HCT116 (cell line): ENCODE data around the gene USP3. TPM values are rescaled to one million over a fixed set of nuclear protein-coding genes. Genes with fewer than 3 reads are reported as not detected.

ENCODE experiments used
- ATAC-seq: fragments of 200-7000 bp; cut with Tn5 transposase; 2 replicates; pipeline ENCODE4 v1.9.1; 2020; ENCODE audit warnings: mild to moderate bottlenecking, moderate library complexity
- BruUV-seq: library from RNA; stranded (reverse); fragments of 400-500 nt; replicated peaks from 2 replicates; lab custom pipeline; 2021; lab: Mats Ljungman, UMichigan
- CTCF ChIA-PET: fragments of 300-600 bp; sonication (Branson Sonifier 250); formaldehyde crosslinking; loops from one replicate; lab custom pipeline; 2021; ENCODE audit warnings: antibody characterized with exemption; lab: Charles Lee
- POLR2A ChIA-PET: fragments of 300-600, 350-600 bp; sonication (Branson Sonifier 250); formaldehyde crosslinking; loops from one replicate; lab custom pipeline; 2021; ENCODE audit warnings: antibody characterized with exemption; lab: Charles Lee
- RAD21 ChIA-PET, 2 experiments: fragments of 300-600 bp; sonication (Branson Sonifier 250); formaldehyde crosslinking; loops; one replicate each; lab custom pipeline; 2023; ENCODE audit warnings: low total read pairs in 2 of 2; ENCODE audit not compliant: uncharacterized antibody in 2 of 2, unreplicated experiment in 2 of 2, low non-redundant PET in 1 of 2; lab: Charles Lee
- DNase-seq: peaks from one replicate; pipeline ENCODE4 v3.0.0-alpha.2; 2010; ENCODE audit warnings: low read depth, low spot score
- H2AFZ ChIP-seq: fragments of 200-600 bp; shearing (Covaris generic), sonication (generic); 2 replicates; pipeline ENCODE4 v1.6.1; 2017; ENCODE audit warnings: low read depth, mixed run types, mixed read lengths, antibody characterized with exemption, low read length; ENCODE audit not compliant: poor library complexity, severe bottlenecking
- H3K27ac ChIP-seq: 2 replicates; pipeline ENCODE4 v1.5.1; 2012; ENCODE audit warnings: low read depth, low read length
- H3K27me3 ChIP-seq: fragments of 200-600 bp; sonication (generic); 2 replicates; pipeline ENCODE4 v1.6.1; 2016; ENCODE audit warnings: mixed run types, low read length, mixed read lengths; ENCODE audit not compliant: insufficient read depth
- H3K36me3 ChIP-seq, 2 experiments: fragments of 200-500 bp in 1 of 2; fragments of 200-600 bp in 1 of 2; sonication (Bioruptor generic) in 1 of 2; sonication (generic) in 1 of 2; 2 replicates each; pipeline versions ENCODE4 v1.5.1 to v1.6.1; 2014 to 2016; ENCODE audit warnings: low read length in 2 of 2, inconsistent platforms in 1 of 2, mixed read lengths in 1 of 2, mixed run types in 1 of 2; ENCODE audit not compliant: insufficient read depth in 2 of 2, control insufficient read depth in 1 of 2
- H3K4me1 ChIP-seq, 2 experiments: fragments of 200-600 bp in 1 of 2; sonication (generic) in 1 of 2; 2 replicates each; pipeline versions ENCODE4 v1.5.1 to v1.6.1; 2012 to 2017; ENCODE audit warnings: low read length in 2 of 2, inconsistent platforms in 1 of 2, mild to moderate bottlenecking in 1 of 2, mixed read lengths in 1 of 2, mixed run types in 1 of 2, moderate library complexity in 1 of 2; ENCODE audit not compliant: insufficient read depth in 2 of 2, control insufficient read depth in 1 of 2
- H3K4me2 ChIP-seq: fragments of 200-600 bp; sonication (generic); 2 replicates; pipeline ENCODE4 v1.6.1; 2017; ENCODE audit warnings: mixed run types, low read length, mixed read lengths
- H3K4me3 ChIP-seq, 2 experiments: fragments of 200-600 bp in 1 of 2; sonication (generic) in 1 of 2; replicated peaks in 1 of 2; 2 replicates each; pipeline ENCODE4 v1.5.1; 2011 to 2016; ENCODE audit warnings: low read length in 2 of 2, control low read depth in 1 of 2, low read depth in 1 of 2, mild to moderate bottlenecking in 1 of 2, mixed read lengths in 1 of 2, mixed run types in 1 of 2
- H3K79me2 ChIP-seq: fragments of 200-600 bp; sonication (generic); 2 replicates; pipeline ENCODE4 v1.6.1; 2017; ENCODE audit warnings: mild to moderate bottlenecking, mixed run types, low read length, moderate library complexity, mixed read lengths; ENCODE audit not compliant: insufficient read depth
- H3K9ac ChIP-seq: fragments of 200-600 bp; sonication (generic); 2 replicates; pipeline ENCODE4 v1.6.1; 2016; ENCODE audit warnings: low read length, mixed read lengths
- H3K9me2 ChIP-seq: fragments of 200-600 bp; sonication (generic), shearing (Covaris generic); 2 replicates; pipeline ENCODE4 v1.6.1; 2017; ENCODE audit warnings: mixed run types, mild to moderate bottlenecking, moderate library complexity; ENCODE audit not compliant: insufficient read depth
- H3K9me3 ChIP-seq, 2 experiments: fragments of 200-500 bp in 1 of 2; fragments of 200-600 bp in 1 of 2; sonication (Bioruptor generic) in 1 of 2; sonication (generic) in 1 of 2; 2 replicates each; pipeline ENCODE4 v1.6.1; 2014 to 2017; ENCODE audit warnings: low read length in 2 of 2, mixed read lengths in 2 of 2, inconsistent platforms in 1 of 2, low read depth in 1 of 2, mild to moderate bottlenecking in 1 of 2, mixed run types in 1 of 2, moderate library complexity in 1 of 2; ENCODE audit not compliant: control insufficient read depth in 1 of 2, insufficient read depth in 1 of 2
- H4K20me1 ChIP-seq: fragments of 200-600 bp; sonication (generic), shearing (Covaris generic); 2 replicates; pipeline ENCODE4 v1.6.1; 2017; ENCODE audit warnings: mixed run types, mild to moderate bottlenecking, moderate library complexity; ENCODE audit not compliant: insufficient read depth
- ATF3 ChIP-seq: IDR thresholded peaks from 2 replicates; pipeline ENCODE4 v1.6.1; 2012
- CBX3 ChIP-seq: IDR thresholded peaks from 2 replicates; pipeline ENCODE4 v1.6.1; 2012; ENCODE audit warnings: low read depth
- CEBPB ChIP-seq: IDR thresholded peaks from 2 replicates; pipeline ENCODE4 v1.6.1; 2012; ENCODE audit warnings: low read depth
- CTCF ChIP-seq, 3 experiments: fragments of 200-600 bp in 1 of 3; sonication (generic) in 1 of 3; IDR thresholded peaks in 2 of 3; conservative IDR thresholded peaks in 1 of 3; 2 replicates each; pipeline ENCODE4 v1.5.1; 2012 to 2017; ENCODE audit warnings: low read depth in 2 of 3, low read length in 2 of 3, antibody characterized with exemption in 1 of 3, borderline replicate concordance in 1 of 3, control low read depth in 1 of 3, mild to moderate bottlenecking in 1 of 3, mixed read lengths in 1 of 3, mixed run types in 1 of 3, moderate library complexity in 1 of 3; ENCODE audit not compliant: insufficient read depth in 1 of 3
- EGR1 ChIP-seq: IDR thresholded peaks from 2 replicates; pipeline ENCODE4 v1.6.1; 2012; ENCODE audit warnings: low read depth
- EZH2 ChIP-seq: fragments of 200-600 bp; sonication (generic); IDR thresholded peaks from 2 replicates; pipeline ENCODE4 v1.6.1; 2017; ENCODE audit warnings: antibody characterized with exemption, mixed run types
- JUND ChIP-seq: IDR thresholded peaks from 2 replicates; pipeline ENCODE4 v1.6.1; 2012
- MAX ChIP-seq: IDR thresholded peaks from 2 replicates; pipeline ENCODE4 v1.6.1; 2012
- POLR2A ChIP-seq: IDR thresholded peaks from 2 replicates; pipeline ENCODE4 v1.7.0; 2011; ENCODE audit warnings: borderline replicate concordance; ENCODE audit not compliant: insufficient read depth, insufficient read length; ENCODE audit errors: extremely low read depth
- POLR2AphosphoS5 ChIP-seq: IDR thresholded peaks from 2 replicates; pipeline ENCODE4 v1.6.1; 2011; ENCODE audit warnings: mild to moderate bottlenecking, low read depth, low read length, moderate library complexity
- REST ChIP-seq: IDR thresholded peaks from 2 replicates; pipeline ENCODE4 v1.6.1; 2012; ENCODE audit warnings: low read depth
- SIN3A ChIP-seq: IDR thresholded peaks from 2 replicates; pipeline ENCODE4 v1.6.1; 2012; ENCODE audit warnings: low read depth
- SP1 ChIP-seq: IDR thresholded peaks from 2 replicates; pipeline ENCODE4 v1.6.1; 2012; ENCODE audit warnings: low read depth
- SRF ChIP-seq: IDR thresholded peaks from 2 replicates; pipeline ENCODE4 v1.6.1; 2012; ENCODE audit warnings: low read depth
- TCF7L2 ChIP-seq: IDR thresholded peaks from 2 replicates; pipeline ENCODE4 v1.7.0; 2011; ENCODE audit warnings: borderline replicate concordance, inconsistent platforms; ENCODE audit not compliant: insufficient read depth, insufficient read length; ENCODE audit errors: extremely low read depth
- YY1 ChIP-seq: IDR thresholded peaks from 2 replicates; pipeline ENCODE4 v1.6.1; 2011; ENCODE audit warnings: low read length, low read depth, moderate library complexity, mild to moderate bottlenecking; ENCODE audit not compliant: insufficient replicate concordance; ENCODE audit errors: extremely low read depth
- ZBTB33 ChIP-seq: IDR thresholded peaks from 2 replicates; pipeline ENCODE4 v1.6.1; 2011; ENCODE audit warnings: mild to moderate bottlenecking, low read length, moderate library complexity; ENCODE audit not compliant: insufficient replicate concordance; ENCODE audit errors: extremely low read depth
- ZFX ChIP-seq: fragments of 450-650 bp; IDR thresholded peaks from 2 replicates; pipeline ENCODE4 v1.6.1; 2017
- ZNF274 ChIP-seq: fragments of 200-500 bp; sonication (Bioruptor generic); IDR thresholded peaks from 2 replicates; pipeline ENCODE4 v1.6.1; 2014; ENCODE audit warnings: mild to moderate bottlenecking, low read depth, low read length, inconsistent platforms
- intact Hi-C: fragments of 100-400 bp; cut with micrococcal nuclease; formaldehyde crosslinking; loops from 2 replicates; pipeline ENCODE4 v1.10.0; 2022
- total RNA-seq: library from RNA; stranded (reverse); gene quantifications from one replicate; pipeline ENCODE4 v1.2.1, GENCODE V29; 2021; ENCODE audit not compliant: unreplicated experiment

Gene USP3
- total RNA-seq, 1 experiment from 2014 or later, result 61.6 TPM

- Histone ChIP-seq H3K27ac (peak overlapping the region; percentile 74), H4K20me1 (no peaks in the 10 kb centered on the region), H3K9ac (peak overlapping the region; percentile 88), H3K4me3 (peak overlapping the region; percentile 77 to 85), H3K36me3 (peaks cover 0 to under 1% of the 10 kb centered on the region in 2 experiments; a peak in 1 of 4 replicates), H3K9me3 (no peaks in the 10 kb centered on the region), H3K4me1 (peaks cover 13 to 31% of the 10 kb centered on the region in 2 experiments; a peak in 3 of 4 replicates), H3K4me2 (peak overlapping the region; percentile 86), H3K79me2 (no peaks in the 10 kb centered on the region), H2AFZ (no peak overlapping the region), H3K9me2 (no peaks in the 10 kb centered on the region), H3K27me3 (no peaks in the 10 kb centered on the region)
- ATAC-seq (peak; percentile 53), DNase-seq (no peak)
- CTCF ChIA-PET, result interaction anchor here (0.6 to 3.6 kb wide), 17 partner anchors 11 to 550 kb away, joined by 3 to 55 read pairs (median 4); partner anchors contain the start of genes CIAO2A and DAPK2
- intact Hi-C loops, result loop anchor here (1.0 to 5.0 kb wide), 2 partner anchors 133 to 312 kb away; no protein-coding TSS in a partner anchor
- RAD21 ChIA-PET, result interaction anchor here (1.2 to 1.9 kb wide), 4 partner anchors 94 to 133 kb away, joined by 3 to 6 read pairs (median 4); no protein-coding TSS in a partner anchor
- POLR2A ChIA-PET, result interaction anchor here (0.9 to 2.2 kb wide), 4 partner anchors 46 to 442 kb away, joined by 3 to 7 read pairs (median 4); partner anchors contain the start of gene RPS27L
- BruUV-seq, result no TSS peak
- TF ChIP-seq CEBPB, result no peak
- no peak for TF ChIP-seq REST
- peak; percentile 27; the same call in 1 of the 2 replicates for TF ChIP-seq POLR2AphosphoS5
- no peak for TF ChIP-seq ZFX
- no peak for TF ChIP-seq SIN3A
- peak; percentile 92 for TF ChIP-seq EGR1
- TF ChIP-seq CTCF (IDR thresholded peaks at IDR 0.05 in 2 of 3, conservative IDR thresholded peaks at IDR 0.05 in 1 of 3; ENCODE audit: borderline replicate concordance in 1 of 3, insufficient read depth in 1 of 3, low read depth in 2 of 3, low read length in 2 of 3), result peak; percentile 68 to 82 (median 70)
- no peak for TF ChIP-seq CBX3
- no peak for TF ChIP-seq EZH2
- TF ChIP-seq SP1, result no peak
- TF ChIP-seq TCF7L2, result no peak
- no peak for TF ChIP-seq JUND
- peak; percentile 17; the same call in 1 of the 2 replicates for TF ChIP-seq MAX
- TF ChIP-seq ZNF274, result no peak
- no peak for TF ChIP-seq SRF
- TF ChIP-seq ZBTB33, result no peak
- TF ChIP-seq ATF3, result no peak
- TF ChIP-seq YY1, result no peak
- peak; percentile 30 for TF ChIP-seq POLR2A
Observed at GRCh38 chr15:63599401-63600000, 95.1 kb downstream of the USP3 start.
